DND-41 (cell line): ENCODE data around the gene DES.

ENCODE experiments used
- CTCF ChIP-seq: IDR thresholded peaks from 2 replicates; pipeline ENCODE4 v1.5.1; 2012; ENCODE audit warnings: borderline replicate concordance, low read length, moderate library complexity, mild to moderate bottlenecking; ENCODE audit not compliant: poor library complexity, severe bottlenecking; ENCODE audit errors: extremely low read depth
- EZH2 ChIP-seq: IDR thresholded peaks from 3 replicates; pipeline ENCODE4 v1.6.1; 2012; ENCODE audit warnings: borderline replicate concordance, low read depth, mild to moderate bottlenecking, moderate library complexity, low read length, inconsistent platforms; ENCODE audit not compliant: severe bottlenecking

- no peak for TF ChIP-seq CTCF
- no peak for TF ChIP-seq EZH2
Observed at GRCh38 chr2:219406861-219407230, 11.3 kb upstream of the DES start.
